Progenitor cell of endocrine pancreas (in vitro differentiated cells): ENCODE results near the gene SMIM28. TPM values are rescaled to one million over a fixed set of nuclear protein-coding genes. Genes with fewer than 3 reads are reported as not detected.

Experiments used
- DNase-seq: peaks from one replicate; pipeline ENCODE4 v3.0.0; 2021; ENCODE audit warnings: low spot score; ENCODE audit not compliant: unreplicated experiment
- H3K27ac Mint-ChIP-seq: 2 replicates; pipeline ENCODE4 v1.8.0; 2021; ENCODE audit warnings: mild to moderate bottlenecking, moderate library complexity, mixed read lengths
- H3K27me3 Mint-ChIP-seq: 2 replicates; pipeline ENCODE4 v1.8.0; 2021; ENCODE audit warnings: mixed read lengths
- H3K36me3 Mint-ChIP-seq: 2 replicates; pipeline ENCODE4 v1.8.0; 2022; ENCODE audit warnings: mixed read lengths; ENCODE audit not compliant: insufficient read depth
- H3K4me1 Mint-ChIP-seq: 2 replicates; pipeline ENCODE4 v1.8.0; 2021; ENCODE audit warnings: low read depth, mixed read lengths
- H3K4me3 Mint-ChIP-seq: 2 replicates; pipeline ENCODE4 v1.8.0; 2021; ENCODE audit warnings: low read depth, mild to moderate bottlenecking, moderate library complexity, mixed read lengths
- H3K9me3 Mint-ChIP-seq: 2 replicates; pipeline ENCODE4 v1.8.0; 2021; ENCODE audit warnings: low read depth, mixed read lengths
- CTCF ChIP-seq: fragments of 200-600 bp; sonication (generic); IDR thresholded peaks from one replicate; pipeline ENCODE4 v1.5.0; 2021; ENCODE audit warnings: antibody characterized with exemption, mild to moderate bottlenecking; ENCODE audit not compliant: unreplicated experiment
- total RNA-seq: library from RNA; stranded (reverse); gene quantifications from 2 replicates; pipeline ENCODE4 v1.2.1, GENCODE V29; 2021

Gene SMIM28
- total RNA-seq, 1 donor from 2014 or later = not detected

DNA sequence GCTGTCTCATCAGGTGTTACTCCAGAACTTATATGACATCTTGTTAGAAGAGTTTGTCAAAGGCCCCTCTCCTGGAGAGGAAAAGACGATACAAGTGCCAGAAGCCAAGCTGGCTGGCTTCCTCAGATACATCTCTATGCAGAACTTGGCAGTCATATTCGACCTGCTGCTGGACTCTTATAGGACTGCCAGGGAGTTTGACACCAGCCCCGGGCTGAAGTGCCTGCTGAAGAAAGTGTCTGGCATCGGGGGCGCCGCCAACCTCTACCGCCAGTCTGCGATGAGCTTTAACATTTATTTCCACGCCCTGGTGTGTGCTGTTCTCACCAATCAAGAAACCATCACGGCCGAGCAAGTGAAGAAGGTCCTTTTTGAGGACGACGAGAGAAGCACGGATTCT lies 43.7 kb upstream of the SMIM28 start:
- no peak overlapping the region for H3K4me3 Mint-ChIP-seq
- H3K27ac Mint-ChIP-seq = no peak overlapping the region
- no peak for DNase-seq
- peaks cover 9% of the 10 kb centered on the region for H3K4me1 Mint-ChIP-seq
- H3K9me3 Mint-ChIP-seq = no peaks in the 10 kb centered on the region
- H3K36me3 Mint-ChIP-seq = peaks cover 20% of the 10 kb centered on the region
- TF ChIP-seq CTCF = no peak
- H3K27me3 Mint-ChIP-seq = no peaks in the 10 kb centered on the region

- no peak for DNase-seq
- Mint-ChIP-seq H3K9me3 (no peaks in the 10 kb centered on the region), H3K27ac (peak overlapping the region; percentile 16), H3K27me3 (no peaks in the 10 kb centered on the region), H3K4me1 (peaks cover 9% of the 10 kb centered on the region), H3K4me3 (no peak overlapping the region), H3K36me3 (peaks cover 21% of the 10 kb centered on the region)
- TF ChIP-seq CTCF = no peak
Observed at GRCh38 chr6:138334963-138335362, 42.7 kb upstream of the SMIM28 start.

- no peak overlapping the region for H3K4me3 Mint-ChIP-seq
- TF ChIP-seq CTCF = no peak
- peaks cover 21% of the 10 kb centered on the region for H3K36me3 Mint-ChIP-seq
- H3K4me1 Mint-ChIP-seq = peaks cover 6% of the 10 kb centered on the region
- H3K27ac Mint-ChIP-seq = no peak overlapping the region
- no peaks in the 10 kb centered on the region for H3K27me3 Mint-ChIP-seq
- DNase-seq = no peak
- no peaks in the 10 kb centered on the region for H3K9me3 Mint-ChIP-seq
Observed at GRCh38 chr6:138336221-138336620, 41.5 kb upstream of the SMIM28 start.

DNA sequence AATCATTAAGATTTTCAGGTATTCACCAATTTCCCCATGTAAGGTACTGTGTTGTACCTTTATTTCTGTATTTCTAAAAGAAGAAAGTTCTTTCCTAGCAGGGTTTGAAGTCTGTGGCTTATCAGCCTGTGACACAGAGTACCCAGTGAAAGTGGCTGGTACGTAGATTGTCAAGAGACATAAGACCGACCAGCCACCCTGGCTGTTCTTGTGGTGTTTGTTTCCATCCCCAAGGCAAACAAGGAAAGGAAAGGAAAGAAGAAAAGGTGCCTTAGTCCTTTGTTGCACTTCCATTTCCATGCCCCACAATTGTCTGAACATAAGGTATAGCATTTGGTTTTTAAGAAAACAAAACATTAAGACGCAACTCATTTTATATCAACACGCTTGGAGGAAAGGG lies 40.6 kb upstream of the SMIM28 start:
- H3K27me3 Mint-ChIP-seq = no peaks in the 10 kb centered on the region
- no peaks in the 10 kb centered on the region for H3K9me3 Mint-ChIP-seq
- no peak for DNase-seq
- peaks cover 21% of the 10 kb centered on the region for H3K36me3 Mint-ChIP-seq
- peaks cover 6% of the 10 kb centered on the region for H3K4me1 Mint-ChIP-seq
- TF ChIP-seq CTCF = no peak
- peak overlapping the region; percentile 58 for H3K27ac Mint-ChIP-seq
- H3K4me3 Mint-ChIP-seq = no peak overlapping the region

GRCh38 chr6:138339024-138339423 lies 38.7 kb upstream of the SMIM28 start:
- Mint-ChIP-seq H3K4me1 (peaks cover 8% of the 10 kb centered on the region), H3K27ac (no peak overlapping the region), H3K36me3 (peaks cover 19% of the 10 kb centered on the region), H3K9me3 (no peaks in the 10 kb centered on the region), H3K27me3 (no peaks in the 10 kb centered on the region), H3K4me3 (no peak overlapping the region)
- DNase-seq = no peak
- no peak for TF ChIP-seq CTCF

DNA sequence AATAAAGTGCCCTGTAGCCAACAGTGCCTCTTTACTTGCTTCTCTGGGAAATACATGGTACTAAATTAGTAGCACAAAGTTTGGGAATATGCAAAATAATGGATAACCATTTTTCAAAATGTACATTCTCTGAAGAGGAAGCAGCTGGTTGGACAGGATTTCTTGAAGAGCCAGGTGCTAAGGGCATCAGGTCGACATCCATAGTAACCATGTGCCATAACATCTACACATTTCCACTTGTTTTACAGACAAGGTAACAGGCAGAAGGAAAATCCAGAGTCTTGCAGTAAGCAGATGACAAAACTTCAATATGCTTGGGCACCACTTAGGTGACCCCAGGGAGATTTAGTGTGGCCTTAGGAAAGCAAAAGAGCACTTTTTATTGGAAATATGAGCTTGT lies 36.5 kb upstream of the SMIM28 start:
- Mint-ChIP-seq H3K4me3 (no peak overlapping the region), H3K27ac (no peak overlapping the region), H3K4me1 (peaks cover 10% of the 10 kb centered on the region), H3K36me3 (peaks cover 10% of the 10 kb centered on the region), H3K9me3 (no peaks in the 10 kb centered on the region), H3K27me3 (no peaks in the 10 kb centered on the region)
- DNase-seq = no peak
- TF ChIP-seq CTCF = no peak
